ENCODE data around the gene SGPL1.

DNA sequence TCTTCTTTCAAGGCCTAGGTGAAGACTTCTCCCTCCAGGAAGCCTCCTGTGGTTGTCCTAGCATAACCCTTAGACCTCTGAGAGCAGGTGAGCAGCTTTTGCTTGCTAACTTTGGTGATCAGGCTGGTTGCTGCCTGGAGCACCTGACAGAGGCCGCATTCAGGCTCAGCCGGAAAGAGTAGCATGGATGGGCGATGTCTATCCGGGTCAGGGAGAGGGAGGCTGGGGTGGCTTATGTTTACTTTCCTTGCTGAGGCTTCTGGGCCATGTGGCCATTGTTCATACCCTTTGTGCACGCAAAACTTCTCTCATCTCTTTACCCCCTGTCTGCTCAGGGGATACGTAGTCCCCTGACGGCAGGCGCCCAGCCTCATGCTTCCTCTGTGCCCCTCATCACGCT is 100.1 kb downstream of the SGPL1 start:
- no peak for TF ChIP-seq NANOG (IDR thresholded peaks at IDR 0.05; ENCODE audit: borderline replicate concordance)
- no peak for TF ChIP-seq EZH2phosphoT487 (IDR thresholded peaks at IDR 0.05; ENCODE audit: unreplicated experiment)
- TF ChIP-seq, protein P1, sequence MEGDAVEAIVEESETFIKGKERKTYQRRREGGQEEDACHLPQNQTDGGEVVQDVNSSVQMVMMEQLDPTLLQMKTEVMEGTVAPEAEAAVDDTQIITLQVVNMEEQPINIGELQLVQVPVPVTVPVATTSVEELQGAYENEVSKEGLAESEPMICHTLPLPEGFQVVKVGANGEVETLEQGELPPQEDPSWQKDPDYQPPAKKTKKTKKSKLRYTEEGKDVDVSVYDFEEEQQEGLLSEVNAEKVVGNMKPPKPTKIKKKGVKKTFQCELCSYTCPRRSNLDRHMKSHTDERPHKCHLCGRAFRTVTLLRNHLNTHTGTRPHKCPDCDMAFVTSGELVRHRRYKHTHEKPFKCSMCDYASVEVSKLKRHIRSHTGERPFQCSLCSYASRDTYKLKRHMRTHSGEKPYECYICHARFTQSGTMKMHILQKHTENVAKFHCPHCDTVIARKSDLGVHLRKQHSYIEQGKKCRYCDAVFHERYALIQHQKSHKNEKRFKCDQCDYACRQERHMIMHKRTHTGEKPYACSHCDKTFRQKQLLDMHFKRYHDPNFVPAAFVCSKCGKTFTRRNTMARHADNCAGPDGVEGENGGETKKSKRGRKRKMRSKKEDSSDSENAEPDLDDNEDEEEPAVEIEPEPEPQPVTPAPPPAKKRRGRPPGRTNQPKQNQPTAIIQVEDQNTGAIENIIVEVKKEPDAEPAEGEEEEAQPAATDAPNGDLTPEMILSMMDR (conservative IDR thresholded peaks at IDR 0.05; ENCODE audit: low read depth in 2 of 2), result no peak
- no peak for TF ChIP-seq POLR2AphosphoS5 (IDR thresholded peaks at IDR 0.05; ENCODE audit: low read depth)
- TF ChIP-seq, protein P2, sequence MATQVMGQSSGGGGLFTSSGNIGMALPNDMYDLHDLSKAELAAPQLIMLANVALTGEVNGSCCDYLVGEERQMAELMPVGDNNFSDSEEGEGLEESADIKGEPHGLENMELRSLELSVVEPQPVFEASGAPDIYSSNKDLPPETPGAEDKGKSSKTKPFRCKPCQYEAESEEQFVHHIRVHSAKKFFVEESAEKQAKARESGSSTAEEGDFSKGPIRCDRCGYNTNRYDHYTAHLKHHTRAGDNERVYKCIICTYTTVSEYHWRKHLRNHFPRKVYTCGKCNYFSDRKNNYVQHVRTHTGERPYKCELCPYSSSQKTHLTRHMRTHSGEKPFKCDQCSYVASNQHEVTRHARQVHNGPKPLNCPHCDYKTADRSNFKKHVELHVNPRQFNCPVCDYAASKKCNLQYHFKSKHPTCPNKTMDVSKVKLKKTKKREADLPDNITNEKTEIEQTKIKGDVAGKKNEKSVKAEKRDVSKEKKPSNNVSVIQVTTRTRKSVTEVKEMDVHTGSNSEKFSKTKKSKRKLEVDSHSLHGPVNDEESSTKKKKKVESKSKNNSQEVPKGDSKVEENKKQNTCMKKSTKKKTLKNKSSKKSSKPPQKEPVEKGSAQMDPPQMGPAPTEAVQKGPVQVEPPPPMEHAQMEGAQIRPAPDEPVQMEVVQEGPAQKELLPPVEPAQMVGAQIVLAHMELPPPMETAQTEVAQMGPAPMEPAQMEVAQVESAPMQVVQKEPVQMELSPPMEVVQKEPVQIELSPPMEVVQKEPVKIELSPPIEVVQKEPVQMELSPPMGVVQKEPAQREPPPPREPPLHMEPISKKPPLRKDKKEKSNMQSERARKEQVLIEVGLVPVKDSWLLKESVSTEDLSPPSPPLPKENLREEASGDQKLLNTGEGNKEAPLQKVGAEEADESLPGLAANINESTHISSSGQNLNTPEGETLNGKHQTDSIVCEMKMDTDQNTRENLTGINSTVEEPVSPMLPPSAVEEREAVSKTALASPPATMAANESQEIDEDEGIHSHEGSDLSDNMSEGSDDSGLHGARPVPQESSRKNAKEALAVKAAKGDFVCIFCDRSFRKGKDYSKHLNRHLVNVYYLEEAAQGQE (IDR thresholded peaks at IDR 0.05; ENCODE audit: unreplicated experiment), result no peak
- TF ChIP-seq ZNF331 (CRISPR knock-in tag; IDR thresholded peaks at IDR 0.05; ENCODE audit: low read depth), result no peak
- no peak for TF ChIP-seq EZH2 (IDR thresholded peaks at IDR 0.05; ENCODE audit: low read depth, unreplicated experiment)
- TF ChIP-seq STAT1 (IDR thresholded peaks at IDR 0.05; ENCODE audit: unreplicated experiment), result no peak
- no peak for TF ChIP-seq JUNB (IDR thresholded peaks at IDR 0.05; ENCODE audit: unreplicated experiment)

Measured in GM23338 (cell line).